ENCODE data around the gene ATP6V1F.
"Not testable (repeated sequence)": the region's sequence is repeated elsewhere in the genome, so short reads cannot be mapped to it uniquely, and the experiment has no call there.

DNA sequence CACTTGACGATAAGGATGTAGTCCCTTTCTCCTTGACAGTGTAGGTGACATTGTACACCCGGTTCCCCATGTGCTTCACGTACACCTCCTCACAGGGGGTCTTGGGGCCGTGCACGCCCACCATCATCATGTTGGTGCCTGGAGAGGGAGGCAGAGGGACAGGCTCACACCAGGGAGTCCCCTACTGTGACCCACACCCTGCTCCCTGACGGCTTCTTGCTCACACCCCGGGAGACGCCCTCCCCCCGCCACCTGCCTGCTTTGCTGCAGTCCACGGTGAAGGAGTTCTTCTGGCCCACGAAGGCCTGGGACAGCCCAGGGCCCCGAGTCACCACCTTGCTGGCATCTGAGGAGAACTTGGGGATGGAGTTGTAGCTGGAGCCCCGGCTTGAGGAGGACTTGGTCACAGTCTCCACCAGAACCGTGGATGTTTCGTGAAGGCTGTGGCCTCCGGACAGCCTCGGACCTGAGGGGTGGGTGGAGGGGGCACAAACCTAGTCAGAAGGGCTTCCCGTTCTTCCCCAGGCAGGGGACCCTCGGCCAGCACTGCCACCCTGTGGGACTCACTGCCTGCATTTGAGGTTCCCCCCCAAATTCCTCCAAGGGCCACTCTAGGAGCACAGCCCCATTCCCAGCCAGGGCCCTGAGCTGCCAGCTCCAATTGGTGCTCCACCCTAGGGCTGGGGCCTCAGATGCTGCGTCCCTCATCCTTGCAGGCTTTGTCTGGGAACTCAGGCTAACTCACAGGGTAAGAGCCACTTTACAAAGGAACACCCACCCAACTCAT, 50.2 kb downstream of the ATP6V1F start:
- TF ChIP-seq, protein P1, sequence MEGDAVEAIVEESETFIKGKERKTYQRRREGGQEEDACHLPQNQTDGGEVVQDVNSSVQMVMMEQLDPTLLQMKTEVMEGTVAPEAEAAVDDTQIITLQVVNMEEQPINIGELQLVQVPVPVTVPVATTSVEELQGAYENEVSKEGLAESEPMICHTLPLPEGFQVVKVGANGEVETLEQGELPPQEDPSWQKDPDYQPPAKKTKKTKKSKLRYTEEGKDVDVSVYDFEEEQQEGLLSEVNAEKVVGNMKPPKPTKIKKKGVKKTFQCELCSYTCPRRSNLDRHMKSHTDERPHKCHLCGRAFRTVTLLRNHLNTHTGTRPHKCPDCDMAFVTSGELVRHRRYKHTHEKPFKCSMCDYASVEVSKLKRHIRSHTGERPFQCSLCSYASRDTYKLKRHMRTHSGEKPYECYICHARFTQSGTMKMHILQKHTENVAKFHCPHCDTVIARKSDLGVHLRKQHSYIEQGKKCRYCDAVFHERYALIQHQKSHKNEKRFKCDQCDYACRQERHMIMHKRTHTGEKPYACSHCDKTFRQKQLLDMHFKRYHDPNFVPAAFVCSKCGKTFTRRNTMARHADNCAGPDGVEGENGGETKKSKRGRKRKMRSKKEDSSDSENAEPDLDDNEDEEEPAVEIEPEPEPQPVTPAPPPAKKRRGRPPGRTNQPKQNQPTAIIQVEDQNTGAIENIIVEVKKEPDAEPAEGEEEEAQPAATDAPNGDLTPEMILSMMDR (IDR thresholded peaks at IDR 0.05), result not testable (repeated sequence)
- not testable (repeated sequence) for TF ChIP-seq ZFX (IDR thresholded peaks at IDR 0.05; ENCODE audit: borderline replicate concordance)

Data from 22Rv1 (cell line).